Psoas muscle (tissue), 8 donors: ENCODE measurements around the gene FAM209A. TPM values are rescaled to one million over a fixed set of nuclear protein-coding genes. Genes with fewer than 3 reads are reported as not detected.

Experiments
- ATAC-seq, 4 donors: fragments of 200-7000 bp; cut with Tn5 transposase; one replicate each; pipeline ENCODE4 v1.9.1; 2020; ENCODE audit warnings: moderate library complexity in 3 of 4, mild to moderate bottlenecking in 2 of 4
- DNase-seq, 2 donors: peaks; one replicate each; pipeline ENCODE4 v3.0.0-alpha.2; 2020
- H3K27ac ChIP-seq: fragments of 200-600 bp; one replicate; pipeline ENCODE4 v1.8.0; 2022
- H3K27me3 ChIP-seq, 3 donors: fragments of 200-600 bp in 1 of 3; one replicate each; pipeline versions ENCODE4 v1.6.1 to v1.8.0; 2013 to 2022; ENCODE audit warnings: low read length in 2 of 3, mild to moderate bottlenecking in 2 of 3, moderate library complexity in 1 of 3; ENCODE audit not compliant: insufficient read depth in 3 of 3
- H3K36me3 ChIP-seq, 2 donors: fragments of 200-600 bp in 1 of 2; one replicate each; pipeline versions ENCODE4 v1.6.1 to v1.8.0; 2013 to 2022; ENCODE audit warnings: low read depth in 1 of 2, mild to moderate bottlenecking in 1 of 2, moderate library complexity in 1 of 2; ENCODE audit not compliant: insufficient read depth in 1 of 2
- H3K4me1 ChIP-seq: fragments of 200-600 bp; one replicate; pipeline ENCODE4 v1.8.0; 2022
- H3K4me3 ChIP-seq: fragments of 200-600 bp; one replicate; pipeline ENCODE4 v1.8.0; 2022; ENCODE audit warnings: mild to moderate bottlenecking
- H3K9me3 ChIP-seq: fragments of 200-600 bp; one replicate; pipeline ENCODE4 v1.8.0; 2022
- WGBS, 3 donors: extraction: QIAGEN DNeasy Blood & Tissue Kit; methylation state at CpG; one replicate each; pipeline versions ENCODE4 v1.1.6 to v1.1.7; 2013; 5-methylcytosine and 5-hydroxymethylcytosine counted together
- intact Hi-C, 2 donors: fragments of 100-400 bp; cut with DNase I; formaldehyde crosslinking; loops; one replicate each; pipeline versions ENCODE4 v1.11.0 to v1.14.2; 2022
- polyA plus RNA-seq, 3 donors: library from polyadenylated mRNA; stranded (reverse); fragments of 200-250 nt; gene quantifications; one replicate each; pipeline ENCODE4 v1.2.3, GENCODE V29; 2013
- total RNA-seq, 4 donors: library from RNA; stranded (reverse); fragmentation: NEBNext Ultra II Directional in 2 of 4; extraction: Animal tissue kit (Norgen Biotek cat#: 25700) in 2 of 4; gene quantifications; one replicate each; pipeline versions ENCODE4 v1.2.1 to v1.2.4, GENCODE V29; 2021 to 2023
- TF ChIP-seq, protein P1 (sequence below): fragments of 200-600 bp; IDR thresholded peaks from one replicate; pipeline ENCODE4 v1.8.0; 2022; ENCODE audit warnings: antibody characterized with exemption
- donor health status: healthy with polysubstance abuse.
- donor health status: DM: no; HTN: no; CAD: no; lungs with moderate emphysema.
- donor health status: Bipolar disorder and iron deficiency.
- donor health status: healthy.
- donor health status: DM: yes; HTN: yes; CAD: no.
- donor health status: DM: no; HTN: no; CAD: no.
- donor health status: DM: no; HTN: no; CAD: no.
- donor health status: DM: yes; HTN: yes; CAD: no.

Gene FAM209A
- total and polyA plus RNA-seq, 7 donors: 0.08 to 0.38 (median 0.23) TPM; not detected in 4

DNA sequence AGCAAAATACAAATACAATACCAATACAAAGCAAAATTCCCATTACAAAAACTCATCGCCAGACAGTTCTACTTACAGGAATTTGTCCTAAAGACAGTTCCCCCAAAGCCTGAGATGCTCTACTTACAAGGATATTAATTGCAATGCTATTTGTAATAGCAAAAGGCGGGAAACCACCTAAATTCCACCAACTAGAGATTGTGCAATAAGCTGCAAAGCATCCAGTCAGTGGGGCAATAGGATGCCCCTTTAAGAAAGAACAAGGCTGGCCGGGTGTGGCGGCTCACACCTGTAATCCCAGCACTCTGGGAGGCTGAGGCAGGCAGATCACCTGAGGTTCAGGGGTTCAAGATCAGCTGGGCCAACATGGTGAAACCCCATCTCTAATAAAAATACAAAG is 47.6 kb downstream of the FAM209A start:
- TF ChIP-seq, protein P1, sequence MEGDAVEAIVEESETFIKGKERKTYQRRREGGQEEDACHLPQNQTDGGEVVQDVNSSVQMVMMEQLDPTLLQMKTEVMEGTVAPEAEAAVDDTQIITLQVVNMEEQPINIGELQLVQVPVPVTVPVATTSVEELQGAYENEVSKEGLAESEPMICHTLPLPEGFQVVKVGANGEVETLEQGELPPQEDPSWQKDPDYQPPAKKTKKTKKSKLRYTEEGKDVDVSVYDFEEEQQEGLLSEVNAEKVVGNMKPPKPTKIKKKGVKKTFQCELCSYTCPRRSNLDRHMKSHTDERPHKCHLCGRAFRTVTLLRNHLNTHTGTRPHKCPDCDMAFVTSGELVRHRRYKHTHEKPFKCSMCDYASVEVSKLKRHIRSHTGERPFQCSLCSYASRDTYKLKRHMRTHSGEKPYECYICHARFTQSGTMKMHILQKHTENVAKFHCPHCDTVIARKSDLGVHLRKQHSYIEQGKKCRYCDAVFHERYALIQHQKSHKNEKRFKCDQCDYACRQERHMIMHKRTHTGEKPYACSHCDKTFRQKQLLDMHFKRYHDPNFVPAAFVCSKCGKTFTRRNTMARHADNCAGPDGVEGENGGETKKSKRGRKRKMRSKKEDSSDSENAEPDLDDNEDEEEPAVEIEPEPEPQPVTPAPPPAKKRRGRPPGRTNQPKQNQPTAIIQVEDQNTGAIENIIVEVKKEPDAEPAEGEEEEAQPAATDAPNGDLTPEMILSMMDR: no peak
- no peak overlapping the region for H3K4me3 ChIP-seq
- WGBS, 3 donors: 70 to 82% (median 80%) methylated on average over 4 of the region's 4 CpGs
- no peak overlapping the region for H3K27ac ChIP-seq
- no peak for ATAC-seq
- peaks cover 0 to 2% (median 0%) of the 10 kb centered on the region in 3 donors for H3K27me3 ChIP-seq
- no peaks in the 10 kb centered on the region for H3K9me3 ChIP-seq
- H3K4me1 ChIP-seq: no peaks in the 10 kb centered on the region
- intact Hi-C loops: no loop called here
- no peaks in the 10 kb centered on the region for H3K36me3 ChIP-seq
- no peak for DNase-seq

DNA sequence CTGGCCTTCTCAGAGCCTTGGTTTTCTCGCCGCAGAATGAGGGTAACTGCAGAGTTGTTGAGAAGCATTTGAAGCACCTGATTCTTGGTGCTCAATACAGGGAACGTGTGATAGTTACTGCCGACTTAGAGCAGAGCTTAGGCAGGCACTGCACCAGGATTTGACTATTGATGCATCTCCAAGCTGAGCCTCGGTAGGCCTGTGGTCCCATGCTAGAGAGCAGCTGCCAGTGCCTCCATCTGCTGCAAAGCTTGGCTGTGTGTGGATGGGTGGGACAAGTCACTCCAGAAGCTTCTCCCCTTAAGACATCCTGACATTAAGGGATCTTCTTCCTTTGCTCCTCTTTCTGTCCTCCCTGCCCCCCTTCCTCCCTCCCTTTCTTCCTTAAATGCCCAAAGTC is 49.4 kb downstream of the FAM209A start:
- no peak overlapping the region for H3K27ac ChIP-seq
- 73 to 85% (median 81%) methylated on average over 5 of the region's 5 CpGs for WGBS, 3 donors
- no peaks in the 10 kb centered on the region for H3K4me1 ChIP-seq
- intact Hi-C loops: no loop called here
- no peaks in the 10 kb centered on the region for H3K36me3 ChIP-seq
- no peaks in the 10 kb centered on the region for H3K9me3 ChIP-seq
- ATAC-seq (no peak), DNase-seq (no peak)
- TF ChIP-seq, protein P1: no peak
- H3K27me3 ChIP-seq: peaks cover 0 to 2% (median 0%) of the 10 kb centered on the region in 3 donors
- H3K4me3 ChIP-seq: no peak overlapping the region

DNA sequence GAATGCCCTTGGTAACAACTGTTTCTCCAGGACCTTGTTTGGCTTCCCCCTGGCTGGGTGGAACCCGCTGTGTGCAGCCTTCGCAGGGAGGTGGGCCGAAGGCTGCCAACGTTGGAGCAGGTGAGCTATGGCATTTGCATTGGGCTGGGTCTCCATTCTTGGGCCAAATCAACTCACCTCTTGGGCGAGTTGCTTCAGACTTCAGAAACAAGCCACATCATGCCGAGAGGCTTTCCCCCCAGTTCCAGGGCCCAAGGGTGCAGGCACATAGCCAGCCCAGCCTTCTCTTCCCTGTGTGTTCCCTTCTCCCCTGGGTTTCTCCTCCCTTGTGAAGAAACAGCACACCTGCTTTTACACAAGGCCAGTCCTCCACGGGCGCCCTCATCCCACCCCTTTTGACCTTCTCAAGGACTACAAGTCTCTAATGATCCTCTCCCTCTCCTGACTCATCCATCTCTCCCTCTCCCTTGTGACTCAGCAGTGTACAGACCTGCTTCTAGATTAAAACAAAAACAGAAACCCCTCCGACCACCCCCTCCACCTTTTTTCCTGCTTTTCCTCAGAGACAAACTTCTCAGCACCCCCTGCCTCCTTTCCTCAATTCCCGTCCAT is 50.1 kb downstream of the FAM209A start:
- H3K27ac ChIP-seq: no peak overlapping the region
- H3K36me3 ChIP-seq: no peaks in the 10 kb centered on the region
- H3K27me3 ChIP-seq: peaks cover 0 to 4% (median 0%) of the 10 kb centered on the region in 3 donors
- no peaks in the 10 kb centered on the region for H3K9me3 ChIP-seq
- intact Hi-C loops: no loop called here
- no peak overlapping the region for H3K4me3 ChIP-seq
- DNase-seq: no peak
- H3K4me1 ChIP-seq: no peaks in the 10 kb centered on the region
- 69 to 75% (median 69%) methylated on average over 10 of the region's 10 CpGs for WGBS, 3 donors
- TF ChIP-seq, protein P1: no peak
- no peak for ATAC-seq

DNA sequence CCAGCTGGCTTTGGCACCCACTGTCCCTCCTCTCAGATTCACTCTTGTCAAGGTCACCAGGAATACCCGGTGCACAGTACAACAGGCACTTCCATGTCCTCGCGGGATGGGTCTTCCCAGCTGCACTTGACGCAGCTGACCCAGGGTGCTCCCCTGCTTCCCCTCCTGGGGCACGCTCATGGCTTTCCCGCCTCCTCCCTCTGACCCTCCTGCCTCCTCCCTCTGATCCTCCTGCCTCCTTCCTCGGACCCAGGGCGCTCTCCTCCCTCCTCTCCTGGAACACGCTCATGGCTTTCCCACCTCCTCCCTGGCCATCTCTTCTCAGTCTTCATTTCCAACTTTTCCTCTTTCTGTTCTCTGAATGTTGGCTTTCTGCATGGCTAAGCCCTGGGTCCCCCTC is 50.6 kb downstream of the FAM209A start:
- Histone ChIP-seq H3K27me3 (peaks cover 0 to 4% (median 0%) of the 10 kb centered on the region in 3 donors), H3K4me3 (no peak overlapping the region), H3K27ac (no peak overlapping the region), H3K9me3 (no peaks in the 10 kb centered on the region), H3K36me3 (no peaks in the 10 kb centered on the region), H3K4me1 (no peaks in the 10 kb centered on the region)
- ATAC-seq (no peak), DNase-seq (no peak)
- WGBS, 3 donors: 70 to 72% (median 71%) methylated on average over 9 of the region's 9 CpGs
- intact Hi-C loops: no loop called here
- TF ChIP-seq, protein P1: no peak

Other genes with a start within 250 kb of the FAM209A start
- 10 to 100 TPM; 35.6 to 64.6 (median 53.2) TPM for gene FAM210B, start 165.8 kb upstream of the FAM209A start, total RNA-seq
- gene FAM210B, start 165.8 kb upstream of the FAM209A start, polyA plus RNA-seq: 10 to 100 TPM; 21.0 to 68.5 (median 37.8) TPM
- gene AURKA, start 132.5 kb upstream of the FAM209A start, total RNA-seq: 10 to 100 TPM in 1 of 4 donors, 1 to 10 TPM in 3; 2.9 to 13.4 (median 3.3) TPM
- 10 to 100 TPM in 2 of 3 donors, 1 to 10 TPM in 1; 7.5 to 20.3 (median 14.3) TPM for gene AURKA, start 132.5 kb upstream of the FAM209A start, polyA plus RNA-seq
- gene CSTF1, start 132.1 kb upstream of the FAM209A start, total RNA-seq: 10 to 100 TPM; 15.5 to 20.3 (median 16.7) TPM
- gene CSTF1, start 132.1 kb upstream of the FAM209A start, polyA plus RNA-seq: 10 to 100 TPM in 2 of 3 donors, 1 to 10 TPM in 1; 10.0 to 19.9 (median 12.1) TPM
- gene CASS4, start 112.5 kb upstream of the FAM209A start, total RNA-seq: under 1 TPM; 0.29 to 0.73 (median 0.35) TPM
- under 1 TPM; 0.08 to 0.39 (median 0.14) TPM for gene CASS4, start 112.5 kb upstream of the FAM209A start, polyA plus RNA-seq
- 10 to 100 TPM; 89.0 to 93.0 (median 90.5) TPM for gene RTF2, start 56.1 kb upstream of the FAM209A start, total RNA-seq
- 100 to 1,000 TPM in 1 of 3 donors, 10 to 100 TPM in 2; 95.6 to 128 (median 99.9) TPM for gene RTF2, start 56.1 kb upstream of the FAM209A start, polyA plus RNA-seq
- gene FAM209B, start 8.5 kb downstream of the FAM209A start, total RNA-seq: 1 to 10 TPM in 1 of 4 donors, under 1 TPM in 2, not detected in 1; 0.58 to 1.3 (median 0.66) TPM
- under 1 TPM; 0.14 to 0.79 (median 0.41) TPM for gene FAM209B, start 8.5 kb downstream of the FAM209A start, polyA plus RNA-seq
- not detected for gene TFAP2C, start 104.6 kb downstream of the FAM209A start, total RNA-seq
- under 1 TPM in 2 of 3 donors, not detected in 1; 0.03 to 0.04 TPM for gene TFAP2C, start 104.6 kb downstream of the FAM209A start, polyA plus RNA-seq